Adipose tissue (tissue), 3 donors: ENCODE results near the gene NODAL. TPM values are rescaled to one million over a fixed set of nuclear protein-coding genes. Genes with fewer than 3 reads are reported as not detected.
"Not testable (repeated sequence)": the region's sequence is repeated elsewhere in the genome, so short reads cannot be mapped to it uniquely, and the experiment has no call there.

Source experiments
- H3K27ac ChIP-seq: one replicate; pipeline ENCODE4 v1.5.1; 2013; ENCODE audit warnings: low read depth, low read length
- WGBS, 3 donors: extraction: QIAGEN DNeasy Blood & Tissue Kit; methylation state at CpG; one replicate each; pipeline ENCODE4 v1.1.7; 2013; 5-methylcytosine and 5-hydroxymethylcytosine counted together
- polyA plus RNA-seq, 3 donors: library from polyadenylated mRNA; stranded (reverse); fragments of 200-250 nt; gene quantifications; one replicate each; pipeline ENCODE4 v1.2.3, GENCODE V29; 2013
- donor health status: healthy with polysubstance abuse.
- donor health status: Bipolar disorder and iron deficiency.
- donor health status: healthy.

The NODAL gene
- polyA plus RNA-seq, result under 1 TPM in 1 of 3 donors, not detected in 2; 0.04 TPM

DNA sequence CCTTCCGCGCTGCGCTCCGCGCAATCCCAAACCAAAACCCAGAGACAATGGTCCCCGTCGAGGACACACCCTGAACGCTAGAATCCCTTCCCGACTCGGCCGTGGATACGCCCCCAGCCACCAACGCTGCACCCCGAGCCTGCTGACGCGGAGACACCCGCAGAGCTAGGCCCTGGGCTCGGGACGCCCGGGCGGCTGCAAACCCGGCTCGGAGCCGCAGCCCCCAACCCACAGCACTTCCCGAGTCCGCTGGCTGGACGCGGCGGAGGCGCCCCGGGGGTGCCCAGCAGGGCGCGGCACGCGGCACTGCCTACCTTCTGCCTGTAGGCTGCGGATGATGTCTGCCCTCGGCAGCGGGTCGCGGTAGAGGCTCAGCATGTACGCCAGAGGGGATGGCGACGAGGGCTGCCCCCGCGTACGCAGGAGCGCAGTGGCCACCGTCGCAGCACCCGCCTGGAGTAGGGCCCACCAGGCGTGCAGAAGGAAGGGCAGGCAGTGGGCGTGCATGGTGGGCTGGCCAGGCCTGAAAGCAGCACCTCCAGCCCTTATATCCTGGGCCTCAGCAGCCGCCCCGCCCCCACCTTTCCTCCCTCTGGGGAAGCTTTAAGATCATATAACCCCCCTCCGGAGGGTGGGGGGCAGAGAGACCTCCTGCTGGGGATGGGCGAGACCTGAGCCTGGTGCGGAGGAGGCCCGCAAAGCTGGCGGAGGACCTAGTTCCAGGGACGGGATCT lies at the start of gene NODAL:
Gene NODAL (minus strand): TSS at position 521 of the 734 bp plus-strand sequence. CDS start 14 bp downstream, at position 507.
- no peak within 1 kb of the TSS for H3K27ac ChIP-seq
- 6 to 13% (median 9%) methylated on average over 56 to 60 of the region's 60 CpGs for WGBS, 3 donors

DNA sequence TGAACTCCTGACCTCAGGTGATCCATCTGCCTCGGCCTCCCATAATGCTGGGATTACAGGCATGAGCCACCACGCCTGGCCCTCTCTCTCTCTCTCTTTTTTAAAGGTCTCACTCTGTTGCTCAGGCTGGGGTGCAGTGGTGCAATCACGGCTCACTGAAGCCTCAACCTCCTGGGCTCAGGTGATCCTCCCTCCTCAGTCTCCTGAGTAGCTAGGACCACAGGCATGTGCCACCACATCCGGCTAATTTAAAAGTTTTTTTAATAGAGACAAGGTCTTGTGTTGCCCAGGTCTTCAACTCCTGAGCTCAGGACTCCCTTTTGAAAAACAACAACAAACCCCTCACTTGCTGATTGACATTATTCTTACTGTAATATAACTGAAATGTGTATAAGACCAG lies 48.7 kb upstream of the NODAL start:
- WGBS, 3 donors, result 76 to 91% (median 85%) methylated on average over 4 of the region's 4 CpGs

DNA sequence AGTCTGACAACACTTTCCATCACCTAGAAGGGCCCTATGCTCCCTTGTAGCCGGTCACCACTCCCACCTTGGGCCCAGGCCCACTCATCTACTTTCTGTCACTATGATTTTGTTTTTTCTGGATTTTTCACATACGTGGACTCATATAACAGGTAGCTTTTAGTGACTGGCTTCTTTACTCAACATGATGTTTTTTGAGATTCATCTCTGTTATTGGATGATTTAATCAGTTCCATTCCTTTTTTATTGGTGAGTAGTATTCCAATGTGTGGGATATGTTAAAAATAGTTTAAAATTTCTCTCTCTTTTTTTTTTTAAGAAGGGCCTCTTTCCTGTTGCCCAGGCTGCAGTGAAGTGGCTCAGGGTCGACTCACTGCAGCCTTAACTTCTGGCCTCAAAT lies 46.3 kb upstream of the NODAL start:
- H3K27ac ChIP-seq, result no peak overlapping the region
- WGBS, 3 donors, result 70 to 94% (median 85%) methylated on average over 3 of the region's 3 CpGs

More for the DNA sequence above, 48.7 kb upstream of the NODAL start:
- H3K27ac ChIP-seq, result no peak overlapping the region

DNA sequence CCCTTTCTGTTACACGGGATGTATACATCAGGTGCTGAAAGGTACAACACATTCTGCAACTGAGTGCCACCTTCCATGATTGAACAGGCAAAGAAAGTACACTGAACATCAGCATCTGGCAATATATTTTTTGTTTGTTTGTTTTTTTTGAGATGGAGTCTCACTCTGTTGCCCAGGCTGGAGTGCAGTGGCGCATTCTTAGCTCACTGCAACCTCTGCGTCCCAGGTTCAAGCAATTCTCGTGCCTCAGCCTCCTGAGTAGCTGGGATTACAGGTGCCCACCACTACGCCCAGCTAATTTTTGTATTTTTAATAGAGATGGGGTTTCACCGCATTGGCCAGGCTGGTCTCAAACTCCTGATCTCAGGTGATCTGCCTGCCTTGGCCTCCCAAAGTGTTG lies 42.4 kb upstream of the NODAL start:
- H3K27ac ChIP-seq, result not testable (repeated sequence)
- WGBS, 3 donors, result 85 to 92% (median 92%) methylated on average over 6 of the region's 6 CpGs

DNA sequence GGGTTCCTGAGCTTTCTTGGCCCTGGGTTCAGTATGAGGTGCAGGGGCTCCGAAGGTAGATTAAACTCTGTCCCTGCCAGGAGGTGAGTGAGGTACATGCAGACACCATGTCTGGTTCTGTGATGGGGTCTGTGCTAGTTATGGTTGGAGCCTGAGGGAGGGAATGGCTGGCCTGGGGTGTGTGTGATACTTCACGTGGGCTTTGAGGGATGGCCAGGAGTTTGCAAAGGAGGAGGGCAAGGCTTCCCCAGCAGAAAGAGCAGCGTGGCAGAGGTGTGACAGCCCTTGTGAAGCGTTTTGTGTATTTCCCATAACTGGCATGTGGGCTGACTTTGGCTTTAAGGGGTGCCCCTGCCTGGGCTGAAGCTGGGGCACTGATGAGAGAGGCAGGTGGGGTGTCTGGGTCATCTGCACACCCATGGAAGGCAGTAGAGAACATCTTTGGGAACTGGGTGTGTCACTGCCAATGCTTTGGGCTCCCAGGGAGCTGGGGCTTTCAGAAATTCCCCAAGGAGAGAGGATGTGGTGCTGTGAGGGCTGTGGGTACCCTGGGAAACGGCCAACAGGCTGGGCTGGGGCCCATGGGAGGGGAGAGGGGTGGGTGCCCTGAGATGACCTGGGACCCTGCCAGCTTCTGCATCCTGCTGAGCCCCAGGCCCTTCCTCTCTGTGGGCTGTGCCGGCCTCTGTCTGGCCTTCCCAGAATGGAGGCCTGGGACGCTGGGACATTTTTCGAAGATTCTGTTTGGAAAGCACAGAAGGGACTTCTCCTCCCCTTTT lies 41.7 kb upstream of the NODAL start:
- whole genome bisulfite sequencing, 3 donors, result 57 to 76% (median 57%) methylated on average over 8 of the region's 8 CpGs
- no peak overlapping the region for H3K27ac ChIP-seq

DNA sequence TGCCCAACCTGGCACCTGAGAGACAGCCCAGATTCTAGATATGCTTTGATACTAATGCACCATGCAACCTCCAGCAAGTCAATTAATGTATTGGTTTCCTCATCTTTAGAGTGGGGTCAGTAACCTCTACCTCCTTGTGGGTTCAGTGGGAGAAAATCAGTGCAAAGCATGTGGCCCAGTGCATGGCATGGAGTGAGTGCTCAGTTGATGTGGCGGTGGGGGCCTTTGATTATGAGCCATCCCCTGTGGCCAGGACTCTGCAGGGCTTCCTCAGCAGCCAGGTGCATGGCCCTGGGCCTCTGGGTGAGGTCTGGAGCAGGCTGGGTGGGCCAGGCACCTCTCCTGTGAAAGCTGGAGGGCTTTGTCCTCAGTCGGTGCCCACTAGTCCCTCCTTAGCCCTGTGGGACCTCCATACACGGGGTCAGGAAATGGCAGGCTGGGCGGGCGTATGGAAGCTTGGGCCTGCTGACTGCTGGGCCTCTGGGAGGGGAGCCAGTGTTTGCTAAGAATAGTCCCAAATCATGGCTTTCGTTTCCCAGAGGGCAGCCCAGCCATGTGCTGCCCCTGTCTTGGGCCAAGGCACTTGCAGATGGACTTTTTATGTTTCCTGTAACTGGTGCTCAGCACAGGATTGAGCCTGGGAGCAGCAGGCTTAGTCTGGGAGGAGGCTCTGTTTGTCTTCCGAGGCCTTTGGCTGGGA lies 40.5 kb upstream of the NODAL start:
- H3K27ac ChIP-seq, result no peak overlapping the region
- WGBS, 3 donors, result 41 to 75% (median 51%) methylated on average over 7 of the region's 7 CpGs

DNA sequence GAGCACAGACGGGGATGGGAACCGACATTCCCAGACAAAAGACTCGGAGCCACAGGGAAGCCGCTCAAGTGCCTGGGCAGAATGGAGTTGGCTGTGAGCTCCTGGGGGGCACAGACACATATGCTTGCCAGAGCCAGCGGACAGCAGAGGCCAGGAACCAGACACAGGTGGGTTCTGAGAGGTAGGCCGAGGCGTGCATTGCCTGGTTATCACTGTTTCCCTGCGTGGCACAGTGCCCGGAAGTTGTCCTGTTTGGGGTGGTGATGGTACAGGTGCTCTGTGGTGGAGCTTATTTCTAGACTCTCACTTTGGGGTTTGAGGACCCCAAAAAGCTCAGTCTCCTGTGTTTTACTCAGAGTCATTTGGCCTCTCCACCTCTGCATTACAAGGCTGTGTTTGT lies 39.6 kb upstream of the NODAL start:
- no peak overlapping the region for H3K27ac ChIP-seq
- 73 to 81% (median 78%) methylated on average over 9 of the region's 9 CpGs for WGBS, 3 donors

DNA sequence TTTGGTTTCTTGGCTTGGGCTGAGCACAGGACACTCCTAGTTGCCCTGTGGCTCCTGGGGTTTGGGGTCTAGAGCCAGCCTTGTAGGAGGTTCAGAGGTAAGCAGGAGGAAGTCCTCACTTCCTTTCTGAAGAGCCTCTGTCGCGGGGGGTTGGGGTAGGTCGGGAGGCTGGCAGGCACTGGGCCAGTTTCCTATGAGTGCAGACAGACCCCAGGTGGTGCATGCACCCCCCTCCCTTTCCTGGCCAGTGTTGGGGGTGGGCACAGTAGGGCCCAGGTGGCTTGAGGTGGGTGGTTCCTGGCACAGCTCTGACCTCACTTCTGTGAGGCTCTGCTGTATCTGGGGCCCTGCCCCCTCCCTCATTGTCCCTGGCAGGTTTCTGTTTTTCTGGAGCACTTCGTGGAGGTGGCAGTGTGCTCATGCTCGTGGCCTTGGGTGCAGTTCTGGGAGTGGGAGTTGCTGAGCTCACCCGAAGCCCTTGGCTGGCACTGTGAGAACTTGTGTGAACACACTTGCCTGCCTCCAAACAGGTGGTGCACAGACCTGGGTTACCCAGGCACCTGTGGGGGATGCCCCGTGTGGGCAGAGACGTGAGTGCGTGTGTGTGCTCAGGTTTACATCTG lies 38.9 kb upstream of the NODAL start:
- peak overlapping the region; percentile 34 for H3K27ac ChIP-seq
- 20 to 45% (median 35%) methylated on average over 9 of the region's 9 CpGs for WGBS, 3 donors

DNA sequence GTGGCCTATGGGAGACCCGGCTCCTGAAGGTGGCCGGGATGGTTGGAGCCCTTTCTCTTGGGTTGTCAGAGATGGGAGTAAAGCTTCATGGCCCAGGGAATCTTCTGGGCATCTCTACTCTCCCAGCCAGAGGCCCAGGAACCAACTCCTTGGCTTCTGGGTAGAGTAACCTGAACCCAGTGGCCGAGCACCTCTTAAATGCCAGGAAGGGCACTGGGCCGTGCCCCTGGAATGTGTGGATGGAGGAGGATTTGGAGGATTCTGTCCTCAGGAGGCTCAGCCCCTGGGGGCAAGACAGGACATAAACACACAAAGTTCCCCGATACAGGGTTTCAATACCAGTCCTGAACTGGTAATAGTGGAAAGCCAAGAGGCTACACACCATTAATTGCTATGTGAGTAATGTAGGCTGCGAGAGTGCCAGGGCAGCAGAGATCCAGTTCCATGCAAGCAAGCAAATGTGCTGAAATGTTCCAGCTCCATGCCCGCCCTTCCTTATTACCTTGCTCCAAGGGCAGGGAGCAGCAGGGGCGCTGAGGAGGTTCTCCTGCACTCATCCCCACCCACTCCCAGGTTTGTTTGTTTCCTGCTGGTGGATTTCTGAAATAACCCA lies 38.3 kb upstream of the NODAL start:
- WGBS, 3 donors, result 57 to 72% (median 71%) methylated on average over 7 to 8 of the region's 8 CpGs
- peak overlapping the region; percentile 34 for H3K27ac ChIP-seq

DNA sequence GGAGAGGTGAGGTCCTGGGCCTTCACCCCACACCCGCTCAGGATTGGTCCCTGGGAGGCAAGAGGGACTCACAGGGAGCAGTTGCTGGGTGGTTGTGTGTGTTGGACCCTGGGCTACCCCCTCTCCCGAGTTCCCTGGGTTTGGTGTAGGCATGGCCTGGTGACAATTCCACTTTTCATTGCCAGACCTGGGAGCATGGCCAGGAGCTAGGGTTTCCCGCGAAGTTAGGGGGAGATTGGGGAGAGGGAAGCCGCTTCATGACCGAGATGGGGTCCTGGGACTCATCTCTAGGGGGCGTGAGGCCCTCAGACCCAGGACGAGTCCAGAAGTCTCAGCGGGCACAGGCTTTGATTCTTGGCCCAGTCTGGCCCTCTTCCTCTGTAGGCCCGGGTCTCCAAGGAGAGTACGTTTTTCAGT lies 37.7 kb upstream of the NODAL start:
- H3K27ac ChIP-seq, result no peak overlapping the region
- 49 to 64% (median 50%) methylated on average over 10 to 11 of the region's 11 CpGs for WGBS, 3 donors

DNA sequence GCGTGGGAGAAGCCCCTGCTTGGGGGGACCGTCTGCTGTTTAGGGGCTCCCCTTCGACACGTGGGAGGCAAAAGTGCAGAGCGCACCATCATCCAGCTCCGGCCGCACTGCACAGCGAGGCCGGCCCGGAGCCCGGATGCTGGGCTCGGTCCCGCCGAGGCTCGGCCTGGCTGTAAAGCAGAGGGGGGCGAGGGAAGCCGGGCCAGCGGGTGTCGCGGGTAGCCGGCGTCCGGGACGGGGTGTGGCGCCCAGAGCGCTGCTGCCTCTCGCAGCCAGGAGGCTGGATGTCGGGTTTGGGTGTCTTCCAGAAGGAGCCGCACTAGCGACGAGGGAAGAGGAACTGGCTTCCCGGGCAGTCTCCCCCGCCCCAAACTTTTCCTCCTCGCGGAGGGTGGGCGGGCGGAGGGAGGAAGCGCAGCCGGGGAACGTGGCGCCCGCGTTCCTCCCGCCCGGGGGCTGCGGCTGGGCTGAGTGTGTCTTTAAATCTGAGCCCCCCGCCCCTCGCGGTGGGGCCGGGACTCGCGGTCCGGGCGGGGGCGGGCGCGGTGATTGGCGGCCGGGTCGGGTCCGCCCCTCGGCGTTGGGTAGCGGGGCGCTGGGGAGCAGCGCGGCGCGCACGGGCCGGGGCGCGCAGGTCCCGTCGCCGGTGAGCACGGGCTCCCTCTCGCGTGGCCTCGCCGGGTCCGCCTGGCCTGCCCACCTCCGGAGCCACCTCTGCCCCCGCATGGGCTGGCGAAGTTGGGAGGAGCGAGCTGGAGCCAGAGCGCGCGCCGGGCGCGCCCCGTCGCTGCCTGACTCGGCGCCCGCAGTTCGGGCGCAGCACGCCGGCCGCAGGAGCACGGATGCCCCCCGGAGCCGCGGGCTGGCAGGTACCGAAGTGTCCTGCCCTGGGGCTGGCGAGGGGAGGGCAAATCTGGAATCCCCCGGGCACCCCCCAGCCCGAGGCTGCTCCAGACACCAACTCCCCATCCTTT lies 37.0 kb upstream of the NODAL start, which contains the start of gene PALD1:
Gene PALD1 (plus strand): TSS at position 577 of the 974 bp plus-strand sequence. CDS start 47,185 bp downstream, outside the sequence.
- H3K27ac ChIP-seq, result no peak within 1 kb of the TSS
- 1% methylated on average over 41 to 107 of the region's 110 CpGs for WGBS, 3 donors

DNA sequence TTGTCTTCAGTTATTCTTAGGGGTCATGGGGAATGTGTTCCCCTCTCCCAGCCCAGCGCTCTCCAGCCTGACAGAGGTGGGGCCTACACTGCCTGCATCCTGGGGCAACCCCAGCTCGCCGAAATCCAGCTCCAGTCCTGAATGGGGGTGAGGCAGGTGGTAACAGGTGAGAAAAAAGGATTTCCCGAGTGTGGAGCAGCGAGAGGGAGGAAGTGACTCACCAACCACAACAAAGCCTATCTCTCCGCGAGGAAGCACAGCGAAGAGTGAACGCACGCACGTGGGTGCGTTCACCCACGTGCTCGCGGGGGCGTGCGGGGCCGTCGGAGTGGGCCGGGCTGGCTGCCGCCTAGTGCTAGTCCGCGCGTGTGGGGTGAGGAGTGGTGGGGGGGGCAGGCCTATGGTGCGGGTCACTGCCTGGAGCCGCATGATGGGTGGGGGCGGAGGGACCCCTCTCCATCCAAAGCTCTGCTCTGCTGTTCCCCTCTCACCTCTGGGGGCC lies 36.2 kb upstream of the NODAL start:
- no peak overlapping the region for H3K27ac ChIP-seq
- WGBS, 3 donors, result 7 to 20% (median 11%) methylated on average over 22 to 27 of the region's 27 CpGs

DNA sequence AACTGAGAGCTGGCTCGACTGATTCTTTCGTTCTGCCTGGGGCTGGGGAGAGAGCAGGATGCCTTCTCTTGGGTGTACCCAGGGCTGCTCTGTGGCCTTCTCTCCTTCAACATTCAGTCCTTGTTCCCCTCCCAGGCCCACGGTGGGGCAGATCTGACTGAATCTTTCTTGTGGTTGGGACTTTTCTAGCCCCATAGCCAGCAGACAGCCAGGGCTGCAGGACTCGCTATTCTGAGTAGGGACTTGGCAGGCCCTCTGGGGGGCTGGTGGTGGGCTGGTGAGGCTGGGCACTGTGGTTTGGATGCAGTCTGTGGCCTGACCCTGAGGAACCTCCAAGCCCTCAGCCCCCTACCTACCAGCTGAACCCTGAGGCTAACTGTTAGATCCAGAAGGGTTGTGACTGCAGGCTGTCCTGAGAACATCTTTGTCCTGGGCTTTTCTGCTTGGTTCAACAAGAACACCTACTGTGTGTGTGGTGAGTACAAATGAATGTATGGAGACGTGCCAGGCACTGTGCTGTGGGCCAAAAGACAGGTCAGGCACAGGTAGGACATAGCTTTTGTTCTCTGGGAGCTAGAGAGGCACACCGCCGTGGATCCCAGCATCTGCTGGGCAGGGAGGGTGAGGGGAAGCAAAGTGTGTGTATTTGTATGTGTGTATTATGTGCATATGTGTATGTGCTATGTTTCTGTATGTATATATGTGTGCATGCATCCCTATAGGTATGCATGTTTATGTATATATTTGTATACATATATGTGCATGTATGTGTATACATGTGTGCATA lies 35.0 kb upstream of the NODAL start:
- no peak overlapping the region for H3K27ac ChIP-seq
- 69 to 70% (median 70%) methylated on average over 7 of the region's 7 CpGs for WGBS, 3 donors

DNA sequence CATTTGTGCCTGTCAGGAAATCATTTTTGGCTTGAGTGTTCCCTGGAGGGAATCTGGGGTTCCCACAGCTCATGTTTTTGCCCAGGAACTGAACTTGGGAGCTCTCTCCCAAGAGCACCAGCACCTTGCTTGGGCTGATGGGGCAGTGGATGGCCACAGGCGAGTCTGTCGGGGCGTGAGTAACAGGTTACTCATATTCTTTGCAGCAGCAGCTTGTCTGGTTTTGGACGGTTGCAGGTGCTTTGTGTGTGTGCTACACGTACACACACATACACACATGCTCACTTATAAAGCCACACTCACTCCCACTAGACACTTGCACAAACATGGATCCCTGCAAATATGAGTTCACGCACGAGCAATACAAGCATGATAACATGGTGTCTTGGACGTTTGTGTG lies 34.2 kb upstream of the NODAL start:
- WGBS, 3 donors, result 80 to 90% (median 87%) methylated on average over 8 of the region's 8 CpGs
- no peak overlapping the region for H3K27ac ChIP-seq

DNA sequence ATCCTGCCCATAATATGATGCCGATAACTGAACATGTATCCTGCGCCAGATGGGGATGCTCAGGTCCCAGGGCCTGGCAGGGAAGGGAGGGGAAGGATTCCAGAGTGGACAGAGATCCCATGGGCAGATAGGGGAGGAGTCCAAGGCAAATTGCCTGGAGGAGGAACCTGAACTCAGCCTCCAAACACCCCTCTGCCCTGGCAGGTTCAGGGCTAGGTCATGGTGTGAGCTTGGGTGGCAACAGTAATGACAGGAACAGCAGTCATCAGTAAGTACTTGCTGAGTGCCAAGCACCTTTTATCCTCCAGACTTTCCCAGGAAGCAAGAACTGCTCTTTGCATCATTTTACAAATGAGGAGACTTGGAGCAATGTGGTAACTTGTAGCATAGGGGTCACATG lies 33.3 kb upstream of the NODAL start:
- no peak overlapping the region for H3K27ac ChIP-seq
- WGBS, 3 donors, result 90 to 93% (median 92%) methylated on average over 2 of the region's 2 CpGs

DNA sequence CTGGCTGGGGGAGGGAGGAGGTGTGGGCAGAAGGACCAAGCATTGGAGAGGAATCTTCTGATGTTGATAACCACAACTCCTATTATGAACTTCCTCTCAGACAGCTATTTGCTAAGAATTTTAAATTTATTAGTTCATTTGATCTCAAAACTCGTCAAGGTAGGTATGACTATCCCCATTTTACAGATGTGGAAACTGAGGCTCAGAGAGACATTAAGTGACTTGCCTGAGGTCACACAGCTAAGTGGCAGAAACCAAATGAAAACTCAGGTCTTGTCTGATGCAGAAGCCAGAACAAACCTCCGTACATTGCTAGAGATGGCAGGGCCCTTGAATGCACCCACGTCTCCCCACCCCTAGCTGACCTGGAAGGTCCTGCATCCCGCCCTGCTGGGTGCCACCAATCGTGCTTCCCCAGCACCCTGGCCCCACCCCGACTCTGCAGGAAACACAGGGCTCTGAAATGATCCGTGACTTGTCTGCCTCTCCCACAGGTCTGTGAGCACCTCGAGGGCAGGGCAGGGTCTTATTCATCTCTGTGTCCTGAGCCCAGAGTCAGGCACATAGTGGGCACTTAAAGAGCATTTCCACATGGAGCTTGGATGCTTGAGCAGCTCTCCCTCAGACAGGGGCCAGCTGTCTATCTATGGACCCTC lies 31.4 kb upstream of the NODAL start:
- WGBS, 3 donors, result 74 to 83% (median 82%) methylated on average over 8 of the region's 8 CpGs
- H3K27ac ChIP-seq, result no peak overlapping the region
